T-helper 1 cell treated with Interleukin-12 subunit alpha and Interleukin-12 subunit beta and Interleukin-4 antibody, amounts not matched to agents 30 ng/mL and 1 ng/mL, for 36 hours (primary cell): ENCODE data around the gene LRRC74A. TPM values are rescaled to one million over a fixed set of nuclear protein-coding genes. Genes with fewer than 3 reads are reported as not detected.
"Not testable (repeated sequence)": the region's sequence is repeated elsewhere in the genome, so short reads cannot be mapped to it uniquely, and the experiment has no call there.

Experiments
- intact Hi-C: fragments of 100-400 bp; cut with micrococcal nuclease; formaldehyde crosslinking; loops from one replicate; pipeline ENCODE4 v1.15.1; 2024
- total RNA-seq: library from RNA; stranded (reverse); gene quantifications from 2 replicates; pipeline ENCODE4 v1.2.3, GENCODE V29; 2022

Gene LRRC74A
- total RNA-seq, 1 donor from 2014 or later: not detected

DNA sequence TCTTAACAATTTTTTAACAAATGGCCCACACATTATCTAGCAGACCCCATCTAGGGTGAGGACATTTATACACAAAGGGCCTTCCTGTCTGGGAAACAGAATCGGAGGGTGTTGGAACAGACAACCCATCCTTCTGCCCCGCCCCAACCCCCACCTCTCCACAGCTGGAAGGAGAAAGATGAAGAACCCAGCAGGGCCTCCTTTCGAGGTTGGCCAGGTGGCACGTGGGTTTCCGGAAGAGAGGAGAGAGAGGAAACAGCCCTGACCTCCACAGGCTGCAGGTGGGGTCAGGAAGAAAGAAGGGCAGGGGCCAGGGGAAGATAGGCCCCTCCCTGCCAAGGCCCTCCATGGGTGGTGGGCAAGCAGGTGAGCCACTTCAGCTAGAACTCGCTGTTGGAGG is 57.2 kb downstream of the LRRC74A start:
- intact Hi-C loops: no loop called here

GRCh38 chr14:76884394-76884793 is 58.2 kb downstream of the LRRC74A start:
- intact Hi-C loops: no loop called here

DNA sequence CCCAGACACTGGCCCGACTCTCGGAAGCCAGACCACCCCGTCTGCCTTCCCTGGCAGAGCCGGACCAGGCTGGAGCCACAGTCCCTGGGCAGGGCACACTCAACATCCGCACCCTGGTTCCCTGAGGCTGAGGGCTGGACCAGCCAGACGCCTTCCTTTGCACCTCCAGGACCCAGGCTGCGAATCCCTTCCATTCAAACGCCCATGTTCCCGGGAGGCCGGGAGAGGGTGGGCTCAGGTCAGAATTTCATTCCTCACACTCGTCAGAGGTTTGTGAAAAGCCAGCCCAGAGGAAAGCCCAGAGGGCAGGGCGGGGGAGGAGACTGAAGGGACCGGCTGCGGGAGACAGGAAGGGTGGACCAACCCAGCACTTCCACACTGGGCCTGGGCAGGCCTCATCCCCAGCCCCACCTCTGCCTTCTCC is 58.7 kb downstream of the LRRC74A start:
- intact Hi-C loops: no loop called here

DNA sequence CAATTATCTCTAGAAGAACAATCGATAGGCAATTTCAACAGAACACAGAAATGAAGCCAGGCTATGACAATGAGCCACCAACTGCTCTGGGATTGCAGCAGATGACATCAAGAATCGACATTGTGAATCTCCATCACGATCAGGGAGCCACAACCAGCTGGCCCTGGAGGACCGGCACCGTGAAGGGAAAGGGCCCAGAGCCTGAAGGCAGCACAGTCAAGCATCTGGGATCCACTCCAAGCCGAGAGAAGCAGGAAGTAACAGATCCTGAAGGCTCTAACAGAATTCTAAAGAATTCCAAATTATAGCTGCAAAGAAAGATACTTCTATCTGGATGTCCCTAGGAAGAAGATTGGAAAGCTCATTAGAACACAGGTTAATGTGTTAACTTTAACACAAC is 61.0 kb downstream of the LRRC74A start:
- intact Hi-C loops: no loop called here

DNA sequence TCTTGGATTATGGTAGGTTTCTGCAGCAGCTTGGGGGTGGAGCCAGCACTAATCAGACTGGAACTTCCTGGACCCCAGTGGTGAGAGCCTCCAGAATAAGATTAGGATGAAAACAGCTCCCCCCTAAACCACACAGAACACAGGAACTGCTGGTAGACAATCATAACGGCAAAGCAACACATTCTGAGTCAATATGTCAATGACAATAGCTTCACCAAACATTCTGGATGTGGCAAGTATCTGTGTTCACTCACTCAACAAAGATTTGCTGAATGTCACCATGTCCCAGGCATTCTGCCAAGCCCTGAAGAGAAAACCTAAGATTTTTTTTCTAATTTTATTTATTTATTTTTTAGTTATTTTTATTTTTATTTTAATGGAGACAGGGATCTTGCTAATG is 65.2 kb downstream of the LRRC74A start:
- intact Hi-C loops: no loop called here

DNA sequence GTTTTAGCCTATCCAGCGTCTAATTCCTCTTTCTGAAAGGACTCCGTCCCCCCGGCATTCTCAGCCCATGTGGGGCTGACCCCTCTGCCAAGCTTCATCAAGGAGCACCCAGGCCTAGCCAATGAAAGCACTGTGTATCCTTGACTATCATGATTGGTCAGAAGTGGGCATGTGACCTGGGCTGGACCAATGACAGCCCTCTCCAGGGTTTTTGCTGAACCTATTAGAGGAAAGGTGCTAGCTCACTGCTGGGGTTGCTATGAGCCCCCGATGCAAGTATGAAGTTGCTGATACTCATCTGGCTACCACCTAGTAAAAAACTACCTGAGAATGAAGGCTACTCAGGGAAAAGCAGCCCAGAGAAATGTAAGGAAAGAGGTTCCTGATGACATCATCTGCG is 68.1 kb downstream of the LRRC74A start:
- intact Hi-C loops: no loop called here

DNA sequence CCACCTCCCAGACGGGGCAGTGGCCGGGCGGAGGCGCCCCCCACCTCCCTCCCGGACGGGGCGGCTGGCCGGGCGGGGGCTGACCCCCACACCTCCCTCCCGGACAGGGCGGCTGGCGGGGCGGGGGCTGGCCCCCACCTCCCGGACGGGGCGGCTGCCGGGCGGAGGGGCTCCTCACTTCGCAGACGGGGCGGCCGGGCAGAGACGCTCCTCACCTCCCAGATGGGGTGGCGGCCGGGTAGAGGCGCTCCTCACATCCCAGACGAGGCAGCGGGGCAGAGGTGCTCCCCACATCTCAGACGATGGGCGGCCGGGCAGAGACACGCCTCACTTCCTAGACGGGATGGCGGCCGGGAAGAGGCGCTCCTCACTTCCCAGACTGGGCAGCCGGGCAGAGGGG is 71.8 kb downstream of the LRRC74A start:
- intact Hi-C loops: not testable (repeated sequence)

DNA sequence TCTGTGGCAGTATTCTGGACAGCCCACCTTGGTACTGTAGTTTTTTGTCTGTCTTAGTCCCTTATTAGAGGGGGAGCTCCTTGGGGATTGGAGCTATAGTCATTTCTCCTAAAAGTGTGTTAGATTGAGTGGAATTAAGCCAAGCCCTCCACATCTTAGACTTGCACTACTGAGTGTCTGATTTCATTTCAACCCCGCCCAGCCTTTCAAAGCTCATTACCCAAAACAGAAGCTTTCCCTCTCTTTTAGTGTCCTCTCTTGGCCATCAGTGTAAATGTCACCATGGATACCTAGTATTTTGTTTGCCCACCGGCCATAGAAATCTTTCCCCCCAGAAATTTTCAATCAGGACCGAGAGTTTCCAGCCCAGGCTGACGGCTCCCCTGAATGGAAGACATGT is 74.5 kb downstream of the LRRC74A start:
- intact Hi-C loops: no loop called here

- intact Hi-C loops: no loop called here
Observed at GRCh38 chr14:76901171-76902055, 75.2 kb downstream of the LRRC74A start.

DNA sequence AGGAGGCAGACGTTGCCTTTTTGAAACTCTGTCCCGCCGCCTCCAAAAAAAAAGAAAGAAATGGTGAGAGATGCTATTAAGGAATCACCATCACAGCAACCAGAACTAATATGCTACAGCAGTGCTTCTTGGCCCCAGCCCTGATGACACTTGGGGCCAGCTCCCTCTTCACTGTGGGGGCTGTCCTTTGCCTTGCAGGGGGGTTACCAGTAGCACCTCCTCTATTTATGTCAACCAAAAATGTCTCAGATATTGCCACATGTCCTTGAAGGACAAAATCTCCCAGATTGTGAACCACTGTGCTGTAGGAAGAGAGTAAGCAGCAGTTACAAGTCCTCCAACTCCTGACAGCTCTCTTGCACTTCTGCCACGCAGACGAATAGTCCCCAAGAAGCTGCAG is 76.4 kb downstream of the LRRC74A start:
- intact Hi-C loops: no loop called here

DNA sequence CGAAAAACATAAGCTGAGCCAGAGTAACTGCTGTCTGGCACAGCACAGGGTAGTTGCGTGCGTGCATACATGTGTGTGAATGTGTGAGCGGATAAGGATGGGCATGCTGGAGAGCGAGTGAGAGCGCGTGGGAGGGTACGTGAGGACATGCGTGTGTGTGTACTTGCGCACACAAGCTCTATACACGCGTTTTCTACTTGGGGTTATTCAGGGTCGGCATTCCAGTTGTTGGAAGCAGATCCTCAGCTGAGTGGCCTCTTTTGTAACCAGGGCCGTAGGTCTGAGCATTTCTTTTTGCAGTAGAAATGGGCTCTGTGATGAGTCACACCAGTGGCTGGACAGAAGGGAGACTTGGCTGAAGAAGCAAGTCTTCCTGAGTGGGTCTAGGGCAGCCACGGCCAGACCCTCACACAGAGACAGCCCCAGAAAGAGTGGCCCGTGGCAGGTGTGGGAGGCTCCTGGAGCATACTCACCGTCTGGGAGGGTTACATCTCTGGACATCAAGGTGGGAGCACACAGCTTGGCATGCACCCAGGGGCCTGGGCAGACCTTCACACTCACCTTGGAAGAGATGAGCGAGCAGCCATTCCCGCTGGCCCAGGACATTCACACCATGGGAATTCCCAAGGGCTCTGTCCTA is 78.0 kb downstream of the LRRC74A start:
- intact Hi-C loops: no loop called here

DNA sequence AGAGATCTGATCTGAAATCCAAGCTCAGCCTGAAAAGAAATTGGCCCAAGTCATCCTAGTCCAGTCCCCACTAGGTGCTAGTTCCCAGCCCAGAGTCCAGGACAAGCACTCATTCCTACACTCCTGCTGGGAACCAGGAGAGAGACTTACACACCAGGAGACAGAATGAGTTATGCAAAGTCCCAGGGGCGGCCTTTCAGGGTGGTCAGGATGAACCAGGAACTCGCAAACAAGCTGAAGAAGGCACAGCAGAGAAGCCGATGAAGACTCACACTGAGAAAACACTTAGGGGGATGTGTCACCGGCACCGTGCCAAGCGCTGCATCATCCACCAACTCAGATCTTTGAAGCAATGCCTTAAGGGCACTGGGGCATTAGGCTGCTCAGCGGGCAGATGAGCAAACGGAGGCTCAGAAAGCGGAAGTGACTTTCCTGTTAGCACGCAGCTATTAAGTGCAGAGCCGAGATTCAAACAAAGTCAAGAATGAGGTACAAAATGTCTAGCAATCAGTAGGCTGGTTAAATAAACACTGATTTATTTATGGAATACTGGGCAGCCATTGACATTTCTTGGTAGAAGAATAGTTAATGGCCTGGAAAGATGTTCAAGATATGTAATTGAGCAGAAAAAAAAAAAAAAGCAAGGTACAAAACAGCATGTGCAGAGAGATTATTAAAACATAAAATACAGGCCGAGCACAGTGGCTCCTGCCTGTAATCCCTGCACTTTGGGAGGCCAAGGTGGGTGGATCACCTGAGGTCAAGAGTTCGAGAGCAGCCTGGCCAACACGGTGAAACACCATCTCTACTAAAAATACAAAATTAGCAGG is 78.7 kb downstream of the LRRC74A start:
- intact Hi-C loops: no loop called here

- intact Hi-C loops: loop anchor here (1.0 kb wide), 1 partner anchor 189 kb away; the partner anchor contains the start of gene CIPC
Observed at GRCh38 chr14:76908834-76909233, 82.6 kb downstream of the LRRC74A start.

DNA sequence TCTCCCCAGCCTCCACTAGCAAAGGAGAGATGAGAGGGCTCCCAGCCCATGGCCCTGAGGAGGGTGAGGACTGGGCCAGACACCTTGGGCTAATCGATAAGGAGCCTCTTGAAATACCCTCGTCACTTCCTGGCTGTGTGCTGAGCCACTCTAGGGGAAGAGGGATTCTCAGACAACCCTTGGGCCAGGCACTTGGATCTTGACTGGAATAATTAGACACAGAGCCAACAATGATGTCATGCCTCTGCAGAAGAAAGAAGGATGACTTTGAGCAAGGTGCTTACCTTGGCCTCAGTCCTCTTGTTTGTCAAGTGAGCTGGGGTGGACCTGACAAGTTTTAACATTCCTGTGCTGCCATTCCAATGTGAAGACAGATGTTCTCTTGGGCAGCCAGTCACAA is 83.1 kb downstream of the LRRC74A start:
- intact Hi-C loops: loop anchor here (1.0 kb wide), 1 partner anchor 189 kb away; the partner anchor contains the start of gene CIPC

DNA sequence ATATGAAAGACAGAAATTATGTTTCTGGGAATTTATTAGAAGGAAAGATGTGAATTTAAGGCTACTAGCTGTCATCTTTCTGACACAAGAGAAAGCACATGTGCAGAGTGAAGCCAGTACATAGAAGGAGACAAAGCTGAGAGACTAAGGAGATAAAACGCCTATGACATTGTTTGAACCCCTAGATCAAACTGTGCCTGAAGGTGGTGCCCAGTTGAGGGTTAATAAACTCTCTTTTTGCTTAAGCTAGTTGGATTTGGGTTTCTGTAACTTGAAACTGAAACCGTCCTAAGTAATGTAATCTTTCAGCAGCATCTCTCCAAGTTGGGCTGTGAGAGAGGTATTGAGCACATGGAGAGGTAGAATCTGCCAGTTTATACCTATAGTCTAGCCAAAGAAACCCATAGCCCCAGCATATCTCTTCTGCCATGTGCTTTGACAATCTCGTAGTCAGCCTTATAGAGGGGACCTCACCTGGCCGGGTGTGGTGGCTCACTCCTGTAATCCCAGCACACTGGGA is 84.2 kb downstream of the LRRC74A start:
- intact Hi-C loops: no loop called here

GRCh38 chr14:76911473-76911872 is 85.3 kb downstream of the LRRC74A start:
- intact Hi-C loops: no loop called here

DNA sequence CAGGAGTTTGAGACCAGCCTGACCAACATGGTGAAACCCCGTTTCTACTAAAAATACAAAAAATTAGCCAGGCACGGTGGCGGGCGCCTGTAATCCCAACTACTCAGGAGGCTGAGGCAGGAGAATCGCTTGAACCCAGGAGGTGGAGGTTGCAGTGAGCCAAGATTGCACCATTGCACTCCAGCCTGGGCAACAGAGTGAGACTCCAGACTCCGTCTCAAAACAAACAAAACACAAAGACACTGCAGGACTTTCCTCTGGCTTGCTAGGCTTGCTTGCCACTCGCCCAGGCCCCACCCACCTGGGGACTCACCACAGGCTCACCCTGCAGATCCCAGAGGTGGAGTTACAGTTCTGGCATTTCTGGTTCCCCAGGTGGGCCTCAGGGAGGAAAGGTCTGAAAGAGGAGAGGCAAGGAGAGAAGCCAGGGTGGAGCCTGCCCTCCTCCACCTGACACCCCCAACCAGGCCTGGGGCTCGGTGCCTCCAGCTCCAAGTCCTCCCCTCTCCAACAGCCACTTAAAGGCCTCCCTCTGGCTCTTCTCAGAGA is 88.4 kb downstream of the LRRC74A start:
- intact Hi-C loops: not testable (repeated sequence)

DNA sequence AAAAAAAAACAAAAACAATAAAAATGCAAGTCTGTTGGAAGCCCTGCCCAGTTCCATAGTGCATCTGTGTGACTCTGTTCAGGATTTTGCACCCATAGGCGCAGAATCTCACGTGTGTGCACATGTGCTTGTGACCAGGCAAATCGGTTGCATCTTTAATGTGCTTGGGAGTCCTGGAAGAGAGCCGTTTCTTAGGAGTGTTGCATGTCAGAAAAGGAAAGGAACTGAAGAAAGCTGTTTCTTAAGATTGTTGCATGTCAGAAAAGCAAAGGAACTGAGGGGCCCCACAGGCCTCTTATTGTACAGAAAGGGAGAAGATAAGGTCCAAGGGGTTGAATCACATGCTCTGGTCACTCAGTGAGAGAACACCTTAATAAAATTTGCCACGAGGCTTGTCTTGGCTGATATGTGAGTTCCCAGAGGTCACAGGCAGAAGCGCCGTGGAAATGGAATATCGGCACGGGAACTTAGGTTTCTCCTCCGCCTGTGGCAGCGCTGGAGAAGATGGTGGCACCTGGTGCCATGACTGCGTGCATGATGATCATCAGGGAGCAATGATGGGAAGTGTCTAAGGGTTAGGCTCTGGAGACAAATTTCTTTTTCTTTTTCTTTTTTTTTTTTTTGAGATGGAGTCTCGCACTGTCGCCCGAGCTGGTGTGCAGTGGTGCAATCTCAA is 90.0 kb downstream of the LRRC74A start:
- intact Hi-C loops: no loop called here

DNA sequence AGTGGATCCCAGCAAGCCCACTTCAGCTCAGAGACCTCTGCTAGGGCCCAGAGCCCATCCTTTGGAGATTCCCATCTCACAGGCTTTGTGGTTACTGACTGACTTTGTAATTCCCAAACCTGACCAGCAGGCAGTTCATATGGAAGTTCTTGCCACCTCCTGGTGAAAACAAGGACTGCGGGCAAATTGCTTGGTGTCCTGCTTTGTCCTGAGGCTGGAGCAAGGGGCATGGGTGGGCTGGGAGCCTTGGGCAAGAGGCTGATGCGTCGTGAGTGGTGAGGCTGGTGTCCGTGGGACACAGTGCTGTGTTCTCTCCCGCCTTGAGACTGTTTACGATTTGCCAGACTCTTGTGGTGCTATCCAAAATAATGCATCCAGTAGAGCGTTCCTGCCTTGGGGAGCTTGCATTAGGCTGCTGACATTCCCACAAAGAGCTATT is 91.0 kb downstream of the LRRC74A start:
- intact Hi-C loops: no loop called here

DNA sequence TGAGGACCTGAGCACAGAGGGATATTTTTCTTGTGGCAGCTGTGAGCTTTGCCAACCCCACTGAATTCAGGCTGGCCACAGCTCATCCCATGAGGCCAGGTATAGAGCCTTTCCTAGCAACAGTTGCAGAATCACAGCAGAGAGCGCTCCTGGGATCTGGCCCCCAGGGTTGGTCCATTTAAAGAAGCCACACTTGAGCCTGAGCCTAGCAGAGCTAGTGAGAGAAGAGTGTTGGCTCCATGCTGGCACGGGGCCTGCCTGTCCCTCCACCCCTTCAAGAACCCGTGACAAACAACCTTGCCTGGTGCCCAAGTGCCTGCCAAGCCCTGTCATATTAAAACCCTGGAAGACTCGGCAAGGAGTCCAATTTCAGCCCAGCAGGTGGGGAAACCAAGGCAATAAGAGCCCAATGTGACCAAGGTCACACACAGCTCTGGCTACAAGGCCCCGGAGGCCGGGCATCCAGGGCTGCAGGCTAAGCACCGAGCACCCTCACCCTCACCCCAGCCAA is 91.6 kb downstream of the LRRC74A start:
- intact Hi-C loops: no loop called here
